CD4-positive, CD25-positive, alpha-beta regulatory T cell (primary cell): ENCODE data around the gene NUP62. TPM values are rescaled to one million over a fixed set of nuclear protein-coding genes. Genes with fewer than 3 reads are reported as not detected.

Experiments
- ATAC-seq, 2 donors: fragments of 150-1000 bp; cut with Tn5 transposase; one replicate each; pipeline ENCODE4 v1.10.0; 2021; ENCODE audit warnings: low read depth in 2 of 2, moderate number of reproducible peaks in 2 of 2, moderate library complexity in 1 of 2
- DNase-seq, 3 donors: peaks; one replicate each; pipeline versions ENCODE4 v3.0.0 to v3.0.0-alpha.2; 2012 to 2022; ENCODE audit warnings: mixed read lengths in 1 of 3
- H3K27ac ChIP-seq: one replicate; pipeline ENCODE4 v1.7.0; 2013; ENCODE audit warnings: mild to moderate bottlenecking, low read length; ENCODE audit not compliant: insufficient read depth, poor library complexity, severe bottlenecking
- H3K27me3 ChIP-seq: one replicate; pipeline ENCODE4 v1.7.0; 2013; ENCODE audit warnings: low read length; ENCODE audit not compliant: control insufficient read depth, insufficient read depth
- H3K36me3 ChIP-seq: one replicate; pipeline ENCODE4 v1.7.0; 2013; ENCODE audit warnings: mild to moderate bottlenecking, low read length, moderate library complexity; ENCODE audit not compliant: control insufficient read depth, insufficient read depth
- H3K4me1 ChIP-seq: 2 replicates; pipeline ENCODE4 v1.7.0; 2013; ENCODE audit warnings: mild to moderate bottlenecking, low read length; ENCODE audit not compliant: insufficient read depth, control insufficient read depth, poor library complexity, severe bottlenecking
- H3K4me3 ChIP-seq: one replicate; pipeline ENCODE4 v1.7.0; 2013; ENCODE audit warnings: low read depth, mild to moderate bottlenecking, low read length, moderate library complexity
- H3K9me3 ChIP-seq, 2 experiments: 1 replicate in 1 of 2; 2 replicates in 1 of 2; pipeline ENCODE4 v1.7.0; 2013; ENCODE audit warnings: low read length in 2 of 2, mild to moderate bottlenecking in 1 of 2, moderate library complexity in 1 of 2; ENCODE audit not compliant: control insufficient read depth in 2 of 2
- H3K27ac Mint-ChIP-seq, 3 donors: one replicate each; pipeline ENCODE4 v1.8.0; 2020 to 2022; ENCODE audit warnings: mild to moderate bottlenecking in 3 of 3, mixed read lengths in 3 of 3, moderate library complexity in 2 of 3
- H3K27me3 Mint-ChIP-seq: one replicate; pipeline ENCODE4 v1.8.0; 2022; ENCODE audit warnings: mild to moderate bottlenecking, mixed read lengths
- H3K36me3 Mint-ChIP-seq: one replicate; pipeline ENCODE4 v1.8.0; 2020; ENCODE audit warnings: mixed read lengths
- H3K4me1 Mint-ChIP-seq, 4 donors: one replicate each; pipeline ENCODE4 v1.8.0; 2020 to 2022; ENCODE audit warnings: mixed read lengths in 4 of 4, mild to moderate bottlenecking in 1 of 4
- H3K4me3 Mint-ChIP-seq, 4 donors: one replicate each; pipeline ENCODE4 v1.8.0; 2020 to 2022; ENCODE audit warnings: mild to moderate bottlenecking in 4 of 4, mixed read lengths in 4 of 4, moderate library complexity in 3 of 4
- H3K9me3 Mint-ChIP-seq, 7 donors: one replicate each; pipeline ENCODE4 v1.8.0; 2020 to 2022; ENCODE audit warnings: mixed read lengths in 7 of 7, mild to moderate bottlenecking in 3 of 7, moderate library complexity in 2 of 7
- polyA plus RNA-seq, 4 donors: library from polyadenylated mRNA; unstranded; fragments of 300-500 nt; fragmentation: Illumina TruSeq; gene quantifications; one replicate each; pipeline ENCODE4 v1.2.3, GENCODE V29; 2021
- total RNA-seq: library from RNA; stranded (reverse); gene quantifications from one replicate; pipeline ENCODE4 v1.2.3, GENCODE V29; 2022

The NUP62 gene
- total and polyA plus RNA-seq, 5 donors from 2014 or later, result 40.2 to 47.2 (median 42.1) TPM

GRCh38 chr19:49863254-49863934 lies 65.9 kb downstream of the NUP62 start:
- peaks cover 27% of the 10 kb centered on the region for H3K36me3 ChIP-seq
- H3K27me3 ChIP-seq, result no peaks in the 10 kb centered on the region
- peaks cover 19% of the 10 kb centered on the region for H3K4me1 ChIP-seq
- no peaks in the 10 kb centered on the region for H3K9me3 ChIP-seq
- no peak overlapping the region for H3K27ac ChIP-seq
- peak overlapping the region in 1 of 3 donors; percentile 79 for H3K27ac Mint-ChIP-seq
- H3K36me3 Mint-ChIP-seq, result peaks cover 5% of the 10 kb centered on the region
- H3K27me3 Mint-ChIP-seq, result peaks cover 10% of the 10 kb centered on the region
- peak overlapping the region in 2 of 4 donors; percentile 2 to 47 for H3K4me3 Mint-ChIP-seq
- H3K4me3 ChIP-seq, result no peak overlapping the region
- H3K4me1 Mint-ChIP-seq, result peaks cover 0 to 35% (median 14%) of the 10 kb centered on the region in 4 donors
- peaks cover 0 to 1% (median 0%) of the 10 kb centered on the region in 7 donors for H3K9me3 Mint-ChIP-seq
- ATAC-seq, result no peak
- no peak for DNase-seq

- Histone ChIP-seq H3K27ac (no peak overlapping the region), H3K4me1 (peaks cover 18% of the 10 kb centered on the region), H3K9me3 (no peaks in the 10 kb centered on the region), H3K36me3 (peaks cover 27% of the 10 kb centered on the region), H3K4me3 (no peak overlapping the region), H3K27me3 (no peaks in the 10 kb centered on the region)
- Mint-ChIP-seq H3K4me3 (peak overlapping the region in 2 of 4 donors; percentile 2 to 47), H3K27ac (no peak overlapping the region), H3K36me3 (peaks cover 5% of the 10 kb centered on the region), H3K9me3 (peaks cover 0 to 1% (median 0%) of the 10 kb centered on the region in 7 donors), H3K4me1 (peaks cover 0 to 30% (median 14%) of the 10 kb centered on the region in 4 donors), H3K27me3 (peaks cover 7% of the 10 kb centered on the region)
- DNase-seq, result no peak
- no peak for ATAC-seq
Observed at GRCh38 chr19:49862391-49863253, 66.7 kb downstream of the NUP62 start.

- Mint-ChIP-seq H3K36me3 (peaks cover 5% of the 10 kb centered on the region), H3K27me3 (no peaks in the 10 kb centered on the region), H3K9me3 (peaks cover 0 to 1% (median 0%) of the 10 kb centered on the region in 7 donors), H3K4me1 (peaks cover 0 to 24% (median 14%) of the 10 kb centered on the region in 4 donors), H3K27ac (peak overlapping the region in 1 of 3 donors; percentile 56), H3K4me3 (peak overlapping the region in 1 of 4 donors; percentile 38)
- Histone ChIP-seq H3K9me3 (no peaks in the 10 kb centered on the region), H3K27ac (no peak overlapping the region), H3K36me3 (peaks cover 29% of the 10 kb centered on the region), H3K27me3 (no peaks in the 10 kb centered on the region), H3K4me1 (peaks cover 12% of the 10 kb centered on the region), H3K4me3 (no peak overlapping the region)
- DNase-seq (no peak), ATAC-seq (no peak)
Observed at GRCh38 chr19:49861541-49862378, 67.5 kb downstream of the NUP62 start.

- ATAC-seq, result no peak
- H3K4me3 ChIP-seq, result no peak overlapping the region
- peaks cover 6% of the 10 kb centered on the region for H3K4me1 ChIP-seq
- no peaks in the 10 kb centered on the region for H3K27me3 ChIP-seq
- peaks cover 0 to 17% (median 9%) of the 10 kb centered on the region in 4 donors for H3K4me1 Mint-ChIP-seq
- peaks cover 0 to 1% (median 0%) of the 10 kb centered on the region in 7 donors for H3K9me3 Mint-ChIP-seq
- H3K27ac ChIP-seq, result no peak overlapping the region
- H3K4me3 Mint-ChIP-seq, result no peak overlapping the region
- no peaks in the 10 kb centered on the region for H3K27me3 Mint-ChIP-seq
- no peaks in the 10 kb centered on the region for H3K9me3 ChIP-seq
- peaks cover 5% of the 10 kb centered on the region for H3K36me3 Mint-ChIP-seq
- DNase-seq, result no peak
- peaks cover 29% of the 10 kb centered on the region for H3K36me3 ChIP-seq
- no peak overlapping the region for H3K27ac Mint-ChIP-seq
Observed at GRCh38 chr19:49861107-49861506, 68.2 kb downstream of the NUP62 start.

GRCh38 chr19:49860336-49861102 lies 68.8 kb downstream of the NUP62 start:
- peaks cover 0 to 14% (median 4%) of the 10 kb centered on the region in 4 donors for H3K4me1 Mint-ChIP-seq
- H3K27me3 Mint-ChIP-seq, result no peaks in the 10 kb centered on the region
- H3K36me3 Mint-ChIP-seq, result peaks cover 5% of the 10 kb centered on the region
- Histone ChIP-seq H3K9me3 (no peaks in the 10 kb centered on the region), H3K36me3 (peaks cover 29% of the 10 kb centered on the region), H3K4me1 (no peaks in the 10 kb centered on the region), H3K27me3 (no peaks in the 10 kb centered on the region), H3K4me3 (no peak overlapping the region), H3K27ac (no peak overlapping the region)
- no peak for DNase-seq
- no peak for ATAC-seq
- H3K4me3 Mint-ChIP-seq, result no peak overlapping the region
- peak overlapping the region in 1 of 3 donors; percentile 48 for H3K27ac Mint-ChIP-seq
- H3K9me3 Mint-ChIP-seq, result peaks cover 0 to 1% (median 0%) of the 10 kb centered on the region in 7 donors

- Mint-ChIP-seq H3K4me1 (peaks cover 0 to 9% (median 3%) of the 10 kb centered on the region in 4 donors), H3K4me3 (no peak overlapping the region), H3K9me3 (peaks cover 0 to 1% (median 0%) of the 10 kb centered on the region in 7 donors), H3K36me3 (peaks cover 5% of the 10 kb centered on the region), H3K27ac (peak overlapping the region in 1 of 3 donors; percentile 48), H3K27me3 (no peaks in the 10 kb centered on the region)
- no peak overlapping the region for H3K27ac ChIP-seq
- ATAC-seq, result no peak
- H3K36me3 ChIP-seq, result peaks cover 27% of the 10 kb centered on the region
- H3K4me3 ChIP-seq, result no peak overlapping the region
- no peaks in the 10 kb centered on the region for H3K27me3 ChIP-seq
- no peaks in the 10 kb centered on the region for H3K4me1 ChIP-seq
- H3K9me3 ChIP-seq, result no peaks in the 10 kb centered on the region
- no peak for DNase-seq
Observed at GRCh38 chr19:49859682-49860335, 69.5 kb downstream of the NUP62 start.
